Measurements from ENCODE around the gene ARAP1.

GRCh38 chr11:72642884-72643522 is 109.2 kb downstream of the ARAP1 start:
- no peak for TF ChIP-seq POLR2A (IDR thresholded peaks at IDR 0.05; ENCODE audit: control extremely low read depth in 1 of 2, low read depth in 2 of 2, low read length in 2 of 2)
- TF ChIP-seq SP1 (IDR thresholded peaks at IDR 0.05; ENCODE audit: low read depth, low read length): no peak
- TF ChIP-seq CTCF (IDR thresholded peaks at IDR 0.05; ENCODE audit: control extremely low read depth in 1 of 3, insufficient read depth in 1 of 3, low read depth in 1 of 3, low read length in 3 of 3): peak; percentile 84 to 96 (median 94)
- TF ChIP-seq SAP30 (IDR thresholded peaks at IDR 0.05; ENCODE audit: insufficient read depth, insufficient replicate concordance, low read length): no peak
- no peak for TF ChIP-seq CREB1 (IDR thresholded peaks at IDR 0.05)
- peak; percentile 72 for TF ChIP-seq MAX (IDR thresholded peaks at IDR 0.05)
- no peak for TF ChIP-seq KDM5A (IDR thresholded peaks at IDR 0.05; ENCODE audit: low read length)
- no peak for TF ChIP-seq BACH1 (IDR thresholded peaks at IDR 0.05; ENCODE audit: low read length)
- TF ChIP-seq SIN3A (conservative IDR thresholded peaks at IDR 0.05 in 1 of 2, IDR thresholded peaks at IDR 0.05 in 1 of 2; ENCODE audit: low read depth in 1 of 2, low read length in 2 of 2): 0 out of 4 replicates have a peak, but pooled peaks of 1 of the 2 experiments have one; percentile 58
- TF ChIP-seq CHD7 (IDR thresholded peaks at IDR 0.05; ENCODE audit: insufficient replicate concordance, low read length): no peak
- no peak for TF ChIP-seq EGR1 (IDR thresholded peaks at IDR 0.05; ENCODE audit: borderline replicate concordance, low read depth, low read length)
- TF ChIP-seq CBX5 (IDR thresholded peaks at IDR 0.05; ENCODE audit: low read depth, low read length): no peak

Measured in H1 (cell line).